ENCODE measurements around the gene CMA1. TPM values are rescaled to one million over a fixed set of nuclear protein-coding genes. Genes with fewer than 3 reads are reported as not detected.
"Not testable (repeated sequence)": the region's sequence is repeated elsewhere in the genome, so short reads cannot be mapped to it uniquely, and the experiment has no call there.

CMA1 gene
- total RNA-seq, 1 donor from 2014 or later, result not detected

DNA sequence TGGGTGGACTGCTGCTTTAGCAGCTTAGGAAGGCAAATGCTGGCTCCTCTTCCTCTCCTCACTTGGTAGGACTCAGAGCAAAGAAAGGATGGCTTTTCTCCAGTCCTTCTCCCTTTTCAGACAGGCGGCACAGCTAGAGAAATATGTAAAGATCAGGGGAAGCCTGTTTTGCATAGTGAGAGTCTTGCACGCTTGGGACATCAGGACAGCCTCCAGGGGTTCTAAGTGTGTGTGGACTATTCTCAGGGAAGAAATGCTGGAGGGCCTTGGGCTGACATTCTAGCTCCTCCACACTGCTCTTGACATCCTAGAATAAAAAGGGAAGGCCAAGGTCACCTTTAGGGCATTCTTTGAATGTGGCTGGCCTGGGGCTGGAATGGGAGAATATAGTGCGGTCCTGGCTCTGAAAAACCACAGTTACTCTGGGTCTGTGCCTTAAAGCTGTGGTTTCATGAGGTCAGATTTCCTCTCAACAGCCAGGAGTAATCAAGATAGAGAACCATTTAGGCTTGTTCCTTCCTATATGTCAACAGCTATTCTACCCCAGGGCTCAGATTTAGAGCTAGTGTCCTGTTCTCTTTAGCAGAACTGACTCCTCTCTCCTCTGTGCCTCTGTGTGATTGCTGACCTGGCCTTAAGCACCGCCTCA, 24.3 kb downstream of the CMA1 start:
- TF ChIP-seq, protein P1, sequence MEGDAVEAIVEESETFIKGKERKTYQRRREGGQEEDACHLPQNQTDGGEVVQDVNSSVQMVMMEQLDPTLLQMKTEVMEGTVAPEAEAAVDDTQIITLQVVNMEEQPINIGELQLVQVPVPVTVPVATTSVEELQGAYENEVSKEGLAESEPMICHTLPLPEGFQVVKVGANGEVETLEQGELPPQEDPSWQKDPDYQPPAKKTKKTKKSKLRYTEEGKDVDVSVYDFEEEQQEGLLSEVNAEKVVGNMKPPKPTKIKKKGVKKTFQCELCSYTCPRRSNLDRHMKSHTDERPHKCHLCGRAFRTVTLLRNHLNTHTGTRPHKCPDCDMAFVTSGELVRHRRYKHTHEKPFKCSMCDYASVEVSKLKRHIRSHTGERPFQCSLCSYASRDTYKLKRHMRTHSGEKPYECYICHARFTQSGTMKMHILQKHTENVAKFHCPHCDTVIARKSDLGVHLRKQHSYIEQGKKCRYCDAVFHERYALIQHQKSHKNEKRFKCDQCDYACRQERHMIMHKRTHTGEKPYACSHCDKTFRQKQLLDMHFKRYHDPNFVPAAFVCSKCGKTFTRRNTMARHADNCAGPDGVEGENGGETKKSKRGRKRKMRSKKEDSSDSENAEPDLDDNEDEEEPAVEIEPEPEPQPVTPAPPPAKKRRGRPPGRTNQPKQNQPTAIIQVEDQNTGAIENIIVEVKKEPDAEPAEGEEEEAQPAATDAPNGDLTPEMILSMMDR (conservative IDR thresholded peaks at IDR 0.05), result no peak
- DNase-seq (ENCODE audit: extremely low spot score, unreplicated experiment), result no peak
- H3K4me1 Mint-ChIP-seq (ENCODE audit: unreplicated experiment), result no peaks in the 10 kb centered on the region
- no peaks in the 10 kb centered on the region for H3K9me3 Mint-ChIP-seq
- no peaks in the 10 kb centered on the region for H3K36me3 Mint-ChIP-seq
- H3K27ac Mint-ChIP-seq, result no peak overlapping the region
- H3K4me3 Mint-ChIP-seq, result no peak overlapping the region
- no peaks in the 10 kb centered on the region for H3K27me3 Mint-ChIP-seq

DNA sequence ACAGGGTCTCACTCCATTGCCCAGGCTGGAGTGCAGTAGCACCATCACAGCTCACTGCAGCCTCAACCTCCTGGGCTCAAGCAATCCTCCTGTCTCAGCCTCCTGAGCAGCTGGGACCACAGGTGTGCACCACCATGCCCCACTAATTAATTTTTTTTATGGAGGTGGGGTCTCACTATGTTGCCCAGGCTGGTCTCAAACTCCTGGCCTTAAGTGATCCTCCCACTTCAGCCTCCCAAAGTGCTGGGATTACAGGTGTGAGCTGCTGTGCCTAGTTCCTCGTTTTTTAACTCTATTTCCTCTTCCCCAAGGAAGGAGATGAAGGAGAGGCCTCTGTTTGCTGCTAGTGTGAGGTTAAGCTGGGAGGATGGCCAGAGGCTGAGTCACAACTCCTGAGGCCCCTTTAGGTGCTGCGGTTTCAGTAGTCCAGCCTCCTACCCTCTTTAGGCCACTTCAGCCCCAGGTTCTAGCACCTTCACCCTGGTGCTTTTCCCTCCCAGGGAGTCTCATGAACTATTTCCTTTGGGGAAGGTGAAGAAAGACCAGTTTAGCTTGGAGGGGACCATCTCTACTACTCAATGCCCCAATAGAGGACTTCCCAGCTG, 25.3 kb downstream of the CMA1 start:
- H3K27me3 Mint-ChIP-seq; H3K4me3 Mint-ChIP-seq; H3K9me3 Mint-ChIP-seq; H3K36me3 Mint-ChIP-seq; H3K4me1 Mint-ChIP-seq (ENCODE audit: unreplicated experiment); DNase-seq (ENCODE audit: extremely low spot score, unreplicated experiment); H3K27ac Mint-ChIP-seq: not testable (repeated sequence)

DNA sequence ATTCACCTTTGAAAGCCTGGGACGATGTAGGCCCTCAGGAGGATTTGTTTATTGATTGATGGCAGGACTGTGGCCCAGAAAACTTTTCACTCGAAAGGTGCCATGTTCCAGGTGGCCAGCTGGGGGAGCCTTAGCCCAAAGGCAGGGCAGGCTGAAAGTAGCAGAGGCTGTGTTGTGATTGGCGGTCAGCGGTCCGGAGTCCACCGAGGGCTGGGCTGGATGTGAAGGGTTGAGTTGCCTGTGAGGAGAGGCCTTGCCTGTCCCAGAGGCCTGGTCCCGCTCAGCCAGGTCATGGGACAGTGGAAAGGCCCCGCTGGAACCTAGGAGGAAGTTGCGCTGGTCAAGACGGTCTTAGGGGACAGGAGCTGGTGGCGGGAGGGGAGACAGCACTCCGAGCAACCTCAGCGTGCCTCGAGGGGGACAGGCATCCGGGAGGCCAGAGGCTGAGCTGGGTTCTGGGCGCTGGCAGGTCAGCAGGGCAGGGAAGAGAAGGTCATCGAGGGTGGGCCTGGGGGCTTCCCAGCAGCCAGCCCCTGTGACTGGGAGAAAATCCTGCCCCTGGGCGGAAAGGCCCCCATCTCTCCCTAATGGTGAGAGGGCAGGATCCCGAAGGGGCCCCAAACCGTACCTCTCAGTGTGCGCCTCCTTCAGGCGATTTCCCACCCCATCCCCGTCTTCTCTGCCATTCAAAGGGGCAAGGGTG, 26.3 kb downstream of the CMA1 start:
- no peaks in the 10 kb centered on the region for H3K4me1 Mint-ChIP-seq (ENCODE audit: unreplicated experiment)
- H3K9me3 Mint-ChIP-seq, result no peaks in the 10 kb centered on the region
- H3K27ac Mint-ChIP-seq, result no peak overlapping the region
- TF ChIP-seq, protein P1 (conservative IDR thresholded peaks at IDR 0.05), result peak; percentile 71
- H3K36me3 Mint-ChIP-seq, result no peaks in the 10 kb centered on the region
- no peaks in the 10 kb centered on the region for H3K27me3 Mint-ChIP-seq
- no peak for DNase-seq (ENCODE audit: extremely low spot score, unreplicated experiment)
- no peak overlapping the region for H3K4me3 Mint-ChIP-seq

DNA sequence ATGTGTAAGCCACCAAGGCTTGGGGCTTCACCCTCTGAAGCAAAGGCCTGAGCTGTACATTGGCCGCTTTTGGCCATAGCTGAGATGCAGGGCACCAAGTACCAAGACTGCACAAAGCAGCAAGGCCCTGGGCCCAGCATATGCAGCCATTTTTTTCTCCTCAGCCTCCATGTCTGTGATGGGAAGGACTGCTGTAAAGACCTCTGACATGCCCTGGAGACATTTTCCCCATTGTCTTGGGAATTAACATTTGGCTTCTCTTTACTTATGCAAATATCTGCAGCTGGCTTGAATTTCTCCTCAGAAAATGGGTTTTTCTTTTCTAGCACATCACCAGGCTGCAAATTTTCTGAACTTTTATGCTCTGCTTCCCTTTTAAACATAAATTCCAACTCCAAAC, 28.1 kb downstream of the CMA1 start:
- not testable (repeated sequence) for DNase-seq (ENCODE audit: extremely low spot score, unreplicated experiment); H3K9me3 Mint-ChIP-seq; H3K4me3 Mint-ChIP-seq; H3K36me3 Mint-ChIP-seq; H3K27ac Mint-ChIP-seq; H3K27me3 Mint-ChIP-seq; H3K4me1 Mint-ChIP-seq (ENCODE audit: unreplicated experiment)

DNA sequence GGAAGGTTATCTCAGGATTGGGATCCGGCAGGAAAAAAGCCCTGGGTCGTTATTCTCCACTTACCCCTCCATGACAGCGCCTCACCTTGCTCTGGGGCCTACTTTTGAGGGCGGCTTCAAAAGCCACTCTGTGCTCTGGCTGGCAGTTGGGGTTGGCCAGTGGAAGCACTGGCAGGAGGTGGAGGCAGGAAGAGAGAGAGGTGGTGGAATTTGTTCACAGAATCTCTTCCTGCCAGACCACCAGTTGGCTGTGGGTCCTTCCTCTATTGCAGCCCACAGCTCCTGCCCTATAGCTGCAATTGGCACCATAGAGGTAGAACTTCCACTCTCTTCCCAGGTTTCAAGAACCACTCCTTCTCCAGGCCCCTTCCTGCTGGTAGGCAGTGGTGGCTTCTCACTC, 32.8 kb downstream of the CMA1 start:
- Mint-ChIP-seq H3K4me1 (ENCODE audit: unreplicated experiment) (no peaks in the 10 kb centered on the region), H3K9me3 (peaks cover 5% of the 10 kb centered on the region), H3K36me3 (peaks cover 13% of the 10 kb centered on the region), H3K4me3 (no peak overlapping the region), H3K27ac (no peak overlapping the region), H3K27me3 (no peaks in the 10 kb centered on the region)
- TF ChIP-seq, protein P1 (conservative IDR thresholded peaks at IDR 0.05), result no peak
- DNase-seq (ENCODE audit: extremely low spot score, unreplicated experiment), result no peak

DNA sequence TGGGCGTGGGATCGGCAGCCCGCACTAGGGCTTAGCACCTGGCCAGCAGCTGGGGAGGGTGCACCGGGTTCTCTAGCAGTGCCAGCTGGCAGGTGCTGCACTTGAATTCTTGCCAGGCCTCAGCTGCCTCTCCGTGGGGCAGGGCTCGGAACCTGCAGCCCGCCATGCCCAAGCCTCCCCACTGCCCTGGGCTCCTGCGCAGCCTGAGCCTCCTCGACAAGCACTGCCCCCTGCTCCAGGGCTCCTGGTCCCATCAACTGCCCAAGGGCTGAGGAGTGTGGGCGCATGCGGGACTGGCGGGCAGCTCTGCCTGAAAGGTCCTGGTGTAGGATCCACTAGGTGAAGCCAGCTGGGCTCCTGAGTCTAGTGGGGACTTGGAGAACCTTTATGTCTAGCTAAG, 34.9 kb downstream of the CMA1 start:
- no peak overlapping the region for H3K27ac Mint-ChIP-seq
- no peak for DNase-seq (ENCODE audit: extremely low spot score, unreplicated experiment)
- peaks cover 13% of the 10 kb centered on the region for H3K36me3 Mint-ChIP-seq
- peaks cover 5% of the 10 kb centered on the region for H3K9me3 Mint-ChIP-seq
- TF ChIP-seq, protein P1 (conservative IDR thresholded peaks at IDR 0.05), result no peak
- H3K4me1 Mint-ChIP-seq (ENCODE audit: unreplicated experiment), result no peaks in the 10 kb centered on the region
- H3K27me3 Mint-ChIP-seq, result no peaks in the 10 kb centered on the region
- H3K4me3 Mint-ChIP-seq, result no peak overlapping the region

DNA sequence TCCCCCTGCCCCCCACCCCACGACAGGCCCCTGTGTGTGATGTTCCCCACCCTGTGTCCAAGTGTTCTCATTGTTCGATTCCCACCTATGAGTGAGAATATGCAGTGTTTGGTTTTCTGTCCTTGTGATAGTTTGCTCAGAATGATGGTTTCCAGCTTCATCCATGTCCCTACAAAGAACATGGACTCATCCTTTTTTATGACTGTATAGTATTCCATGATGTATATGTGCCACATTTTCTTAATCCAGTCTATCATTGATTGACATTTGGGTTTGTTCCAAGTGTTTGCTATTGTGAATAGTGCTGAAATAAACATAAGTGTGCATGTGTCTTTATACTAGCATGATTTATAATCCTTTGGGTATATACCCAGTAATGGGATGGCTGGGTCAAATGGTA, 37.6 kb downstream of the CMA1 start:
- peaks cover 13% of the 10 kb centered on the region for H3K36me3 Mint-ChIP-seq
- H3K4me1 Mint-ChIP-seq (ENCODE audit: unreplicated experiment); H3K9me3 Mint-ChIP-seq; H3K27ac Mint-ChIP-seq; H3K27me3 Mint-ChIP-seq; DNase-seq (ENCODE audit: extremely low spot score, unreplicated experiment); H3K4me3 Mint-ChIP-seq: not testable (repeated sequence)

Measured in type B pancreatic cell (in vitro differentiated cells).